PC-3 (cell line): ENCODE data around the gene ADGRG6.

ENCODE experiments used
- EZH2 ChIP-seq: fragments of 300-600 bp; sonication (generic); IDR thresholded peaks from one replicate; pipeline ENCODE4 v1.6.1; 2017; ENCODE audit warnings: antibody characterized with exemption, mild to moderate bottlenecking, low read length; ENCODE audit not compliant: unreplicated experiment
- EZH2phosphoT487 ChIP-seq: fragments of 300-600 bp; sonication (generic); IDR thresholded peaks from 2 replicates; pipeline ENCODE4 v1.6.1; 2018; ENCODE audit warnings: mild to moderate bottlenecking, antibody characterized with exemption, low read length, borderline replicate concordance
- TF ChIP-seq, protein P1 (sequence below): fragments of 300-600 bp; sonication (generic); conservative IDR thresholded peaks from 2 replicates; pipeline ENCODE4 v1.5.1; 2017; ENCODE audit warnings: antibody characterized with exemption, low read depth, mild to moderate bottlenecking, low read length

DNA sequence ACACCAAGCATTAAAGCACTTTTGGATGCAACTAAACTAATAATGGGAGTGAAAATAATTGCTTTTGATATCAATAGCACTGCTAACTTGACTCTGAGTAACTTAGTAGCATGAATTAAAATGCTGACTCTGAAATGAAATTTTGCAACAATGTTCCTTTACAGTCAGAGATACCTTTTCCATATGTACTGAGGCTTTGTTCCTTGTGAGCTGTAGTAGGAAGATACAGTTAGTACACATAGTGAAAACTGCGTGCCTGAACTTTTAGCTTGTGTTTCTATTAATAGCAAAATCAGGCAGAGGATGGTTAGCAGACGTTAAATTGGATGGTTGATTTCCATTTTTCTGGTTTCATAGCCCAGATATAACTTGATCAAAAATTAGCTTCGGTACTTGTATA is 18.6 kb downstream of the ADGRG6 start:
- TF ChIP-seq, protein P1, sequence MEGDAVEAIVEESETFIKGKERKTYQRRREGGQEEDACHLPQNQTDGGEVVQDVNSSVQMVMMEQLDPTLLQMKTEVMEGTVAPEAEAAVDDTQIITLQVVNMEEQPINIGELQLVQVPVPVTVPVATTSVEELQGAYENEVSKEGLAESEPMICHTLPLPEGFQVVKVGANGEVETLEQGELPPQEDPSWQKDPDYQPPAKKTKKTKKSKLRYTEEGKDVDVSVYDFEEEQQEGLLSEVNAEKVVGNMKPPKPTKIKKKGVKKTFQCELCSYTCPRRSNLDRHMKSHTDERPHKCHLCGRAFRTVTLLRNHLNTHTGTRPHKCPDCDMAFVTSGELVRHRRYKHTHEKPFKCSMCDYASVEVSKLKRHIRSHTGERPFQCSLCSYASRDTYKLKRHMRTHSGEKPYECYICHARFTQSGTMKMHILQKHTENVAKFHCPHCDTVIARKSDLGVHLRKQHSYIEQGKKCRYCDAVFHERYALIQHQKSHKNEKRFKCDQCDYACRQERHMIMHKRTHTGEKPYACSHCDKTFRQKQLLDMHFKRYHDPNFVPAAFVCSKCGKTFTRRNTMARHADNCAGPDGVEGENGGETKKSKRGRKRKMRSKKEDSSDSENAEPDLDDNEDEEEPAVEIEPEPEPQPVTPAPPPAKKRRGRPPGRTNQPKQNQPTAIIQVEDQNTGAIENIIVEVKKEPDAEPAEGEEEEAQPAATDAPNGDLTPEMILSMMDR: no peak
- no peak for TF ChIP-seq EZH2
- TF ChIP-seq EZH2phosphoT487: no peak
